SK-N-MC (cell line): ENCODE results near the gene SLC25A36.

Source experiments
- EZH2 ChIP-seq: fragments of 200-600 bp; sonication (generic); IDR thresholded peaks from one replicate; pipeline ENCODE4 v1.6.1; 2017; ENCODE audit warnings: antibody characterized with exemption
- FOXP2 ChIP-seq: optimal IDR thresholded peaks from 2 replicates; pipeline ENCODE3; 2011; ENCODE audit warnings: mild to moderate bottlenecking, moderate library complexity; ENCODE audit not compliant: insufficient read depth; ENCODE audit errors: extremely low read length, control extremely low read depth
- POLR2AphosphoS5 ChIP-seq: IDR thresholded peaks from 2 replicates; pipeline ENCODE4 v1.6.1; 2012; ENCODE audit warnings: mild to moderate bottlenecking, low read depth, low read length, borderline replicate concordance

DNA sequence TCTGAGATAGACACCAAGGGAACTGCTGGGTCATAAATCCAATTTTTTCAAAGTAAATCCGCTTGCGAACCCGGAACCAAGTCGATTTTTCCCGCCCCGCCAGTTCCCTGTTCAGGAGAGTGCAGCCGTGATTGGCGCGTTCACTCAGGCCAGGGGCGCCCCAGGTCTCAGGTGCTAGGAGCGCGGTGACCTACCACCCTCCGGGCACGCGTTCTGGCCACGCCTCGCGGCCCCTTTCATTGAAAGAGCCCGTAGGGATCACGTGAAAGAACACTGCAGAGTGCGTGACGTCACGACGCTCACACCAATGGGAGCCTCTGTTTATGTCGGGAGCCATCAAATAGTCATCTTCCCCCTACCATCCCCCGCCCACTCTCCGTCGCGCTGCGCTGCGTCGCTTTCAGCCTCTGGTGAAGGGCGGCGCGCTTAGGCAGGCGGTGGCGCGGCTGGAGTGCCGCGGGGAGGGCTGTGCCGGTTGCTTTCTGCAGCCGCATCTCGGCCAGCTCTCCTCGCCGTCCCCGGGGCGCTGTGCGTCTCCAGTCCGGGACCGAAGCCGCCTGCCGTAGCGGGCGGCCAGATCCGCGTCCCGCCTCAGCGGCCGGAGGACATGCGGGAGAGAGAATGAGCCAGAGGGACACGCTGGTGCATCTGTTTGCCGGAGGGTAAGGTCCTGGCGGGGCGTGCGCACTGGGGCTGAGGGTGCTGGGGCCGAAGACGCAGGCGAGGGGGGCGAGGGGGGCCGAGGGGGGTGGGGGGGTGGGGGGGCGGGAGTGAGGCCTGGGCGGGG lies at the start of gene SLC25A36:
- TF ChIP-seq POLR2AphosphoS5 = peak; percentile 94
- no peak for TF ChIP-seq EZH2
- peak; percentile 88 for TF ChIP-seq FOXP2
